ENCODE results near the gene PITPNB.

- no peak for TF ChIP-seq CTCF (IDR thresholded peaks at IDR 0.05)
- no peak for TF ChIP-seq POLR2A (IDR thresholded peaks at IDR 0.05)
Measured at GRCh38 chr22:27848005-27848404, 71.1 kb downstream of the PITPNB start.
